Measurements from ENCODE around the gene B3GALT2. TPM values are rescaled to one million over a fixed set of nuclear protein-coding genes. Genes with fewer than 3 reads are reported as not detected.

Gene B3GALT2
- total and polyA plus RNA-seq, 2 of the 8 experiments (the other 6 are each of a cell fraction or from before 2014, with no cell fraction given) = not detected

GRCh38 chr1:193157360-193157759 is 29.1 kb downstream of the B3GALT2 start (continued):
- TF ChIP-seq CHD7 (IDR thresholded peaks at IDR 0.05; ENCODE audit: insufficient replicate concordance, low read length) = no peak
- TF ChIP-seq E2F6 (IDR thresholded peaks at IDR 0.05) = no peak
- TF ChIP-seq HDAC2 (IDR thresholded peaks at IDR 0.05; ENCODE audit: borderline replicate concordance in 1 of 2, low read depth in 2 of 2, low read length in 2 of 2) = no peak
- TF ChIP-seq EZH2 (IDR thresholded peaks at IDR 0.05; ENCODE audit: low read depth, low read length, severe bottlenecking) = no peak
- no peak for TF ChIP-seq TEAD4 (IDR thresholded peaks at IDR 0.05; ENCODE audit: low read depth, low read length)
